Measurements from ENCODE around the gene TULP4. TPM values are rescaled to one million over a fixed set of nuclear protein-coding genes. Genes with fewer than 3 reads are reported as not detected.
A peak's percentile ranks its signal among the peaks of the same experiment; 100 is the strongest.

Gene TULP4
- total RNA-seq, 1 donor from 2014 or later: 117 TPM

GRCh38 chr6:158448856-158449255 lies 136.6 kb downstream of the TULP4 start:
- peaks cover 22% of the 10 kb centered on the region for H3K36me3 Mint-ChIP-seq (ENCODE audit: low read depth, unreplicated experiment)
- TF ChIP-seq CTCF (IDR thresholded peaks at IDR 0.05; ENCODE audit: unreplicated experiment): no peak
- no peak for DNase-seq (ENCODE audit: low spot score)
- H3K27me3 Mint-ChIP-seq (ENCODE audit: unreplicated experiment): peaks cover 6% of the 10 kb centered on the region
- no peak overlapping the region for H3K27ac Mint-ChIP-seq (ENCODE audit: unreplicated experiment)
- no peak overlapping the region for H3K4me3 Mint-ChIP-seq (ENCODE audit: unreplicated experiment)
- H3K4me1 Mint-ChIP-seq (ENCODE audit: unreplicated experiment): peaks cover 6% of the 10 kb centered on the region
- no peaks in the 10 kb centered on the region for H3K9me3 Mint-ChIP-seq (ENCODE audit: unreplicated experiment)

- TF ChIP-seq CTCF (IDR thresholded peaks at IDR 0.05; ENCODE audit: unreplicated experiment): no peak
- Mint-ChIP-seq H3K27ac (ENCODE audit: unreplicated experiment) (no peak overlapping the region), H3K4me1 (ENCODE audit: unreplicated experiment) (peaks cover 6% of the 10 kb centered on the region), H3K9me3 (ENCODE audit: unreplicated experiment) (no peaks in the 10 kb centered on the region), H3K27me3 (ENCODE audit: unreplicated experiment) (peaks cover 3% of the 10 kb centered on the region), H3K4me3 (ENCODE audit: unreplicated experiment) (peak overlapping the region; percentile 27), H3K36me3 (ENCODE audit: low read depth, unreplicated experiment) (peaks cover 24% of the 10 kb centered on the region)
- no peak for DNase-seq (ENCODE audit: low spot score)
Measured at GRCh38 chr6:158452191-158452590, 139.9 kb downstream of the TULP4 start.

GRCh38 chr6:158457131-158457530 lies 144.9 kb downstream of the TULP4 start:
- Mint-ChIP-seq H3K27ac (ENCODE audit: unreplicated experiment) (no peak overlapping the region), H3K4me3 (ENCODE audit: unreplicated experiment) (no peak overlapping the region), H3K4me1 (ENCODE audit: unreplicated experiment) (peaks cover 4% of the 10 kb centered on the region), H3K9me3 (ENCODE audit: unreplicated experiment) (no peaks in the 10 kb centered on the region), H3K27me3 (ENCODE audit: unreplicated experiment) (no peaks in the 10 kb centered on the region), H3K36me3 (ENCODE audit: low read depth, unreplicated experiment) (peaks cover 14% of the 10 kb centered on the region)
- no peak for DNase-seq (ENCODE audit: low spot score)
- TF ChIP-seq CTCF (IDR thresholded peaks at IDR 0.05; ENCODE audit: unreplicated experiment): no peak

- no peak overlapping the region for H3K27ac Mint-ChIP-seq (ENCODE audit: unreplicated experiment)
- peaks cover 4% of the 10 kb centered on the region for H3K4me1 Mint-ChIP-seq (ENCODE audit: unreplicated experiment)
- H3K9me3 Mint-ChIP-seq (ENCODE audit: unreplicated experiment): no peaks in the 10 kb centered on the region
- peaks cover 9% of the 10 kb centered on the region for H3K36me3 Mint-ChIP-seq (ENCODE audit: low read depth, unreplicated experiment)
- no peaks in the 10 kb centered on the region for H3K27me3 Mint-ChIP-seq (ENCODE audit: unreplicated experiment)
- H3K4me3 Mint-ChIP-seq (ENCODE audit: unreplicated experiment): no peak overlapping the region
- no peak for TF ChIP-seq CTCF (IDR thresholded peaks at IDR 0.05; ENCODE audit: unreplicated experiment)
- DNase-seq (ENCODE audit: low spot score): no peak
Measured at GRCh38 chr6:158457616-158458278, 145.5 kb downstream of the TULP4 start.

GRCh38 chr6:158459726-158460125 lies 147.5 kb downstream of the TULP4 start:
- H3K9me3 Mint-ChIP-seq (ENCODE audit: unreplicated experiment): no peaks in the 10 kb centered on the region
- TF ChIP-seq CTCF (IDR thresholded peaks at IDR 0.05; ENCODE audit: unreplicated experiment): no peak
- H3K4me3 Mint-ChIP-seq (ENCODE audit: unreplicated experiment): no peak overlapping the region
- no peak for DNase-seq (ENCODE audit: low spot score)
- H3K27ac Mint-ChIP-seq (ENCODE audit: unreplicated experiment): no peak overlapping the region
- H3K4me1 Mint-ChIP-seq (ENCODE audit: unreplicated experiment): peaks cover 4% of the 10 kb centered on the region
- H3K27me3 Mint-ChIP-seq (ENCODE audit: unreplicated experiment): no peaks in the 10 kb centered on the region
- peaks cover 17% of the 10 kb centered on the region for H3K36me3 Mint-ChIP-seq (ENCODE audit: low read depth, unreplicated experiment)
